Measurements from ENCODE around the gene MROH7.

MROH7 gene

GRCh38 chr1:54653036-54653435 lies 11.4 kb downstream of the MROH7 start:
- DNase-seq = no peak

- no peak for DNase-seq
These were observed 16.8 kb downstream of the MROH7 start for GRCh38 chr1:54658164-54658913.

GRCh38 chr1:54663725-54664124 lies 22.1 kb downstream of the MROH7 start:
- no peak for DNase-seq

GRCh38 chr1:54664364-54664763 lies 22.8 kb downstream of the MROH7 start:
- DNase-seq = no peak

GRCh38 chr1:54665852-54666251 lies 24.3 kb downstream of the MROH7 start:
- DNase-seq = no peak

GRCh38 chr1:54666333-54666732 lies 24.7 kb downstream of the MROH7 start:
- DNase-seq = no peak

- DNase-seq = no peak
These were observed 26.2 kb downstream of the MROH7 start for GRCh38 chr1:54667797-54668196.

GRCh38 chr1:54668567-54668966 lies 27.0 kb downstream of the MROH7 start:
- no peak for DNase-seq

GRCh38 chr1:54671985-54672608 lies 30.5 kb downstream of the MROH7 start:
- DNase-seq = peak in 1 of 2 donors; percentile 60

GRCh38 chr1:54678776-54679643 lies 37.4 kb downstream of the MROH7 start:
- DNase-seq = no peak

- no peak for DNase-seq
These were observed 38.1 kb downstream of the MROH7 start for GRCh38 chr1:54679706-54680105.

- no peak for DNase-seq
These were observed 38.8 kb downstream of the MROH7 start for GRCh38 chr1:54680387-54680786.

GRCh38 chr1:54681358-54681757 lies 39.8 kb downstream of the MROH7 start:
- DNase-seq = no peak

- no peak for DNase-seq
These were observed 41.9 kb downstream of the MROH7 start for GRCh38 chr1:54683453-54683852.

- DNase-seq = no peak
These were observed 43.8 kb downstream of the MROH7 start for GRCh38 chr1:54685335-54685905.

- no peak for DNase-seq
These were observed 44.6 kb downstream of the MROH7 start for GRCh38 chr1:54686155-54686554.

- DNase-seq = no peak
These were observed 53.2 kb downstream of the MROH7 start for GRCh38 chr1:54694771-54695170.

- DNase-seq = no peak
These were observed 53.6 kb downstream of the MROH7 start for GRCh38 chr1:54695221-54695620.

GRCh38 chr1:54695764-54696163 lies 54.2 kb downstream of the MROH7 start:
- DNase-seq = no peak

- no peak for DNase-seq
These were observed 54.7 kb downstream of the MROH7 start for GRCh38 chr1:54696262-54696661.

- no peak for DNase-seq
These were observed 56.3 kb downstream of the MROH7 start for GRCh38 chr1:54697896-54698295.

GRCh38 chr1:54698346-54698745 lies 56.8 kb downstream of the MROH7 start:
- no peak for DNase-seq

- DNase-seq = no peak
These were observed 58.4 kb downstream of the MROH7 start for GRCh38 chr1:54699936-54700525.
